CD4-positive, alpha-beta T cell treated with Interleukin-17A for 1 hour (primary cell): ENCODE results near the gene PDLIM3.
"Not testable (repeated sequence)": the region's sequence is repeated elsewhere in the genome, so short reads cannot be mapped to it uniquely, and the experiment has no call there.

Experiments used
- DNase-seq: peaks from one replicate; pipeline ENCODE4 v3.0.0-alpha.2; 2020

Gene PDLIM3

DNA sequence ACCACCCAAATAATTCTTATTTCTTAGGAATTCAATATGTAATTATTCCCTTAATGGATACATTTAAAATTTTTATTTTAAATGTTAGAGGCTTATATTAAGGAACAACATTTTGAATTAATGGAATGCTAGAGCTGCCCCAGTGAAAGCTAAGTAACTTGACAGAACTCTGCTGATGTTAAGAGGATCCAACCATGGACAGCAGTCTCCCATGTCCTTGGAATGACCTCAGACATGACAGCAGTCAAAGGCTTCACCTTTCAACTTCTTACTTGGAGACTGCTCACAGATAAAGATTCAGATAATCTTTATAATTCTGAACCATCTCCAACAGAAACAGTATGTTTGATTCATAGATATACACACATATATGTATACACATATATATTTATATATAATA, 17.2 kb downstream of the PDLIM3 start:
- DNase-seq: no peak

- no peak for DNase-seq
These were observed 20.1 kb downstream of the PDLIM3 start for GRCh38 chr4:185515248-185515647.

DNA sequence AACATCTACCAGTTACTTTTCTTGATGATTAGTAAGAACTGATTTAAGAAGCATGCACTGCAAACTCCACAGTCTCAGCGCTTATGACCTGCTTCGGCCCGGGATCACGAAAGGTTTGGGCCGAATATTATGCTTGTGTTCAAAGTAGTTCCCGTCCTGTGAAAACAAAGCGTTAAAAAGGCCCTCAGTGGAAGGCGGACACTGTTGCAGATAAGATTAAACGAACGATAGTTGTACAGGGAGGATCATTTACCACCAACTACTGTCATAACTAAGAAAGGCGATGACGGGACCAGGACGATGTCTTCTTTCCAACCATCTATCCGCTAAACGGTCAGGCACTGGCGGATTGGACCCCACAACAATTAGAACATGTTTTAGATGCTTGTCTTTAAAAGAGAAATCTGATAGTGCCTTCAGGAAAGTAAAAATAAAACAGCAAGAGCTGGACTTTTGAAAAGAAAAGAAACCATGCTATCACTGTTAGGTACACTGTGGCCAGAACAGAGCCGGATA, 21.1 kb downstream of the PDLIM3 start:
- no peak for DNase-seq

- peak; percentile 27 for DNase-seq
These were observed 21.7 kb downstream of the PDLIM3 start for GRCh38 chr4:185513489-185514181.

- DNase-seq: no peak
These were observed 22.8 kb downstream of the PDLIM3 start for GRCh38 chr4:185512516-185512915.

- DNase-seq: not testable (repeated sequence)
These were observed 24.1 kb downstream of the PDLIM3 start for GRCh38 chr4:185511243-185511642.

GRCh38 chr4:185510806-185511205, 24.5 kb downstream of the PDLIM3 start:
- no peak for DNase-seq

DNA sequence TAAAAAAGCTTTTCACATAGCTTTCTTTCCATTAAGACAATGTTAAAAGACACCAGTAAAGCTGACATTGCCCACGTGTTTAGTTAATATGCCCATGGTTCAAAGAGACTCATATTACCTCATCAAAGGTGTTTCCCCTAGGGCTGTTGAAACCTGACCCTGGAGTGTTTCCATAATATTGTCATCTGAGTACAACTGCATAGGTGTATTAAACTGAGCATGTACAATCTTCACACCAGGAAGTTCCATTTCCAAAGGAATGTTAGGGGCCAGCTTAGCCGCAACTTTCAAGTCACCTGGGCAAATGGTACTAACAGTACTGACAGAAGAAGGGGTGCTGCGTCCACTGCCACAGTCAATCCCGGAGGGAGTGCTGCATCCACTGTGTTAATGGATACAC, 27.1 kb downstream of the PDLIM3 start:
- DNase-seq: no peak

DNA sequence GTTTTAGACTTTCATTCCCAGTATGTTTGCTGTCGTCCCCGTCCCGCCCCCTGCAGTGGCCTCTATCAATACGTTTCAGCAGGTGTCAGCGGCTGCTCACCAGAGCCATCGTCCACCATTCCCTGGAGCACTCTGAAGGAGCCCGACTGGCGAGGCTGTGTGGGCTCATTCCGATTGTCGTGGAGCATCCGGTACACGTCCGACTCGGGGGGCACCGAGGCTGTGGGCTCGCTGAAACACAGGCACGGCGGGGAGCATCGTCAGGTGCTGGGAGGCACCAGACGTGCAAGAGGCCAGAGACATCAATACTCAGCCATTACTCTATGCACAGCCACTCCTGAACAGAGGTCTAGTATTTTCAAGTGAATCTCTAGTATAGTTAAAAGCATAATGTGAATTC, 28.9 kb downstream of the PDLIM3 start:
- no peak for DNase-seq

DNA sequence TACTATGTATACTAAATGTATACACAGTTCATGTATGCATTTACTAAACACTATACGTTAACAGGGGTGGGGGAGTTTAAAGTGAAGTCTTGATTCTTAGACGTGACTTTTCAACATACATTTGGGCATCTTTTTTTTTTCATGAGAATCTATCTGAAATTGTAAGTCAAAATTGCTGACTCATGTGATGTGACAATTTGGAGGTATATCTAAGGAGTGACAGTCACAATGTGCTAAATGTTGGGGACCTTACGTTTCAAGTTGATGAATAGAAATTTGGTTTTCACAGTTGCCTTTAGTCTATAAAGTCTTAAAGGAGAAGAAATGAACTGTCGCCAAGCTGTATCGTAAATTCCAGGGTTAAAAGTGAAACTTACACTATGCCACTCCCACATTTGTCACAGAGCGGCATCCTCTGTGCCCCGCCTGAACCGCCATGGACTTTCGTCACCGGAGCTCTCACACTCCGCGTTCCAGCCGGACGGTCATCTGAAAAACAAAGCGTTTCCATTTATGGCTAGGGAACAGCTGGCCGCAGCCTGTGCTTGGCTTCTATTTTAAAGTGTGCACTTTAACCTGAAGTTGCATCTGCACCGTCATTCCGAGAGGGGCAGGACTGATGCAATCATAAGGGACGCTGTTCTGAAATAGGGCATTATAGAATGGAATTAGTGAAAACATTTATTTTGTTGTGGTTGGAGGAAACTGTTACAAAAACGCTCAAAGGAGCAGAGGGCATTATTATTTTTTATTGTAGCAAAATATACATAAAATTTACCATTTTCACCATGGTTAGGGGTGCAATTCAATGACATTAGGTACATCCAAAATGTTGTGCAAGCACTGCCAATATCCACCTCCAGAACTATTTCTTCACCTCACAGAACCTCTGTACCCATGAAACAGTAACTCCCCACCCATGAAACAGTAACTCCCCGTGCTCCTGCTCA, 30.9 kb downstream of the PDLIM3 start:
- no peak for DNase-seq

DNA sequence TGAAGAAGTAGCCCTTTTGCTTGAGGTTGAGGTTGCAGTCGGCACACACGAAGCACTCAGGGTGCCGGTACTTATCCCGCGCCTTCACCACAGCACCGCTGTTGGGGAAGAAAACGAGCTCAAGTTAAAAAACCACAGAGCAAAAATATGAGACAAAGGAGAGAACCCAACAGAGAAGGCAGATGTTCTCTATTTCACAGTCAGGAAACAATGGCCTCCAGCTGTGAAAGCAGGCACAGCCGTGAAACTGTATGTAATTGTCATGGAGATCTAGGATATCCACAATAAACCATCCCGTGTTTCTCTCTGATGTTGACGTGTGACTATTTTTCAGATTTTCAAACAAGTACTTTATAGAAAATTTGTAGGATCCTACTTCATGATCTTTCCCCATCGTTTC, 32.9 kb downstream of the PDLIM3 start:
- no peak for DNase-seq

DNA sequence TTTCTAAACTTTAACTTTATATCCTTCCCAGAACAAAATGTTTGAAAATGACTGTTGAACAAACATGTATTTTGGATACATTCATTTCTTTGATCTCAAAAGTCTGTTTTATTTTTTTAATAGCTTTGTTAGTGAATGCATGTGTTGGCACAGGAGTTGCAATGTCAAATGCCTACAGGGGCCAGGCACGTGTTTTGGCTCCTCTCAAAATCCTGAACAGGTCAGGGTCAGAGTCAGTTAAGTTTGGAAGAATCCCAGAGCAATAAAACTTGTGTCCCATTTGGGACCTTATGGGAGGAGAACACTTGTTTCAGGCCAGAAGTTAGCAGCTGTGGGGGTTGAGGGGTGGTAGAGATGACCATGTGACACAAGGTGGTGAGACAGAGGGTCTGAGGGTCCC, 34.7 kb downstream of the PDLIM3 start:
- DNase-seq: no peak

DNA sequence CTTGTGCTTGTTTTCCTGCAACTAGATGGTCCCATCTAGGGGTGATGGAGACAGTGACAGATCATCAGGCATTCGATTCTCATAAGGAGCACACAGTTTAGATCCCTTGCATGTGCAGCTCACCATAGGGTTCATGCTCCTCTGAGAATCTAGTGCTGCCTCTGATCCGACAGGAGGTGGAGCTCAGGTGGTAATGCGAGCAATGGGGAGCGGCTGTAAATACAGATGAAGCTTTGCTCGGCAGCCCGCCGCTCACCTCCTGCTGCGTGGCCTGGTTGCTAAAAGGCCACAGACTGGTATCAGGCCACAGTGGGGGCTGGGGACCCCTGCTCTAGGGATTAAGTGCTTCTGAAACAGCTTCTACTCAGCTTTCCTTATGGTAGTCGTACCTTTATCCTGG, 35.3 kb downstream of the PDLIM3 start:
- no peak for DNase-seq

DNA sequence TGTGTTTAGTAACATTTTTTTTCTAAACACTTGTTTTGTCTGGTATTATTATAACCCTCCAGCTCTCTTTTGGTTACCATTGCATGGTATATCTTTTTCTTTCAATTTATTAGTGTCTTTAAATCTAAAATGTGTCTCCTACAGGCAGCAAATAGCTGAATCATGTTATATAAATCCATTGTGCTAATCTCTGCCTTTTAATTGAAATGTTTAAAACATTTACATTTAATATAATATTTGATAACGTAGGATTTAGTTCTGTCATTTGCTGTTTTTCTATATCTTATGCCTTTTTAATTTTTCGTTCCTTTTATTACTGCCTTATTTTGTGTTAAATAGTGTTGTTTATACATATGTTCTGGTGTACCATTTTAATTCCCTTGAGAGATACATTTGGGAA, 46.7 kb downstream of the PDLIM3 start:
- no peak for DNase-seq

- no peak for DNase-seq
These were observed 53.9 kb downstream of the PDLIM3 start for GRCh38 chr4:185481401-185481800.

DNA sequence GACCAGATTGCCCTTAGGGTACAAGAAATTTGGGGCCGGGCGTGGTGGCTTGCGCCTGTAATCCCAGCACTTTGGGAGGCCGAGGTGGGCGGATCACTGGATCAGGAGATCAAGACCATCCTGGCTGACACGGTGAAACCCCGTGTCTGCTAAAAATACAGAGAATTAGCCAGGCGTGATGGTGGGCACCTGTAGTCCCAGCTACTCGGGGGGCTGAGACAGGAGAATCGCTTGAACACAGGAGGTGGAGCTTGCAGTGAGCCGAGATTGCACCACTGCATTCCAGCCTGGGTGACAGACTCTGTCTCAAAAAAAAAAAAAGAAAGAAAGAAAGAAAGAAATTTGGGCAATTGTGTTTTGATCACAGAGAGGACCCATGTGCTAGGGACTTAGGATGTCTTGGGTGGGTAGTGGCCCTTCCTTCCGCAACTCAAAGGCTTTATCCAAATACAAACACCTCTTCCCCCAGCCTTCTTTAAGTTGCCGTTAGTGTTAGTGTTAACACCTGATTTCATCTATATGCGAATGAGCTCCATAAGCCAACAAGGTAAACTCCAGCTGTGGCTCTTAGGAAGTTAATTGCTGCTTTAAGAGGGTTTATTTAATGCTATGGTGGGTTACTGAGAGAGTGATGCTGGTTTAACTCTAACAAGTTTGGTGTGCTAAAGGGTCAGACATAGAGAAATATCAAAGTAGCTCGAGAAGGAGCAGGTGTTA, 55.1 kb downstream of the PDLIM3 start:
- no peak for DNase-seq

- DNase-seq: no peak
These were observed 55.8 kb downstream of the PDLIM3 start for GRCh38 chr4:185479507-185479971.

GRCh38 chr4:185473247-185473646, 62.1 kb downstream of the PDLIM3 start:
- DNase-seq: no peak

DNA sequence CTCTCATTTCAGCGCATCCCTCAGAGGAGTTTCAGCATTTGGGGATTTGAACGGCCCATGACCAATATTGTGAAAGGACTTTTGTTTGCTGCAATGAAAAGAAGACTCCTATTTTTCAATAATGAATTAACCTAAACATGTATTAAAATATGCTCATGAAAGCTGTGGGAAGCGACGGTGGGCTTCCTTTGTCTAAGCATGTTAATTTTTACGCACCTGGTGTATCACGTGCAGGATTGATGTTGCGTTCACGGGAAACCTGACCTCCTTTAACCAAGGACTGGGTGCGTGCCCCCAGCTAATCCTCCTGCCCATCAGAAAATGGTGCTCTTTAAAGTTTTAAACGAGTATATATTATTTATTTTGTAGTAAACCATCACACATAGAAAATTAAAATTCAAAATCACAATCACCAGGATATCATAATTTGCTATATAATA, 63.2 kb downstream of the PDLIM3 start:
- no peak for DNase-seq

DNA sequence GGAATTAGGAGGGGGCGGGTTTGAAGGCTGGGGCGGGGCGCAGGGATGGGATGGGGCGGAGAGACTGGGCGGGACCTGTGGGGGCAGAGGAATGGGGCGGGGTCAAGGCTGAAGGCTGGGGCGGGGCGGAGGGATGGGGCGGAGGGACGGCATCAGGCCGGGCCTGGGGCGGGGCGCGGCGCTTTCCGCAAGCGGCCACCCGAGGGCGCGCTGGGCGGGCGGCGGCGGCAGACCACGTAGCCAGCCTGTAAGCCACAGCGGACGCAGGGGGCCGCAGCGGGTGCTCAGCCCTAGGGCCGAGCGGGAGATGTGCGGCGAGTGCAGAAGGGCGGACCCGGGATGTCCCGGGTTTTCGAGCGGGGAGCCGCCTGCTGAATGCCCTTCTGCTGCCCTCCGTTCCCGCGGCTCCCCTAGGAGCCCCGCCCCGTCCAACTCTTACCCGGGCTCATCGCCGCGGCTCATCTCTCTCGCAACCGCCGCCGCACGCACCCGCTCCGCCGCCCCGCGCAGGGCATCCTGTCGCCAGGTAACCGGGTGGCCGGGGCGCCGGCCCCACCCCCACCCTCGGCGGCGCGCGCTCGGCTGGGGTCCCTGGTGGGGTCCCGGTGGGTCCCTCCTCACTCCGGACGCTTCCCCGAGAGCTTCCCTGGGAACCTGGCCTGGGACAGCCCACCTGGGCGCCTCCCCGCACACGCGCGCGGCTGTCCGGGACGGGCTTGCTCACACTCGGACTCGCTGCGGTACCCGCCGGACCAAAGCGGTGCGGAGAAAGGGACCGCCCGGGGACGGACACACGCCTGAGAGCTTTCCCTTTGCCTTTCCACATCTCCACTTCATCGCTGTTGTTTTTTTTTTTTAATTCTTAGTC, 63.8 kb downstream of the PDLIM3 start, which contains the start of gene CCDC110:
Gene CCDC110, minus strand, starts transcription at position 499 of the 868 bp plus-strand sequence. Its CDS starts 50 bp downstream, at position 449.
- DNase-seq: peak; percentile 90

DNA sequence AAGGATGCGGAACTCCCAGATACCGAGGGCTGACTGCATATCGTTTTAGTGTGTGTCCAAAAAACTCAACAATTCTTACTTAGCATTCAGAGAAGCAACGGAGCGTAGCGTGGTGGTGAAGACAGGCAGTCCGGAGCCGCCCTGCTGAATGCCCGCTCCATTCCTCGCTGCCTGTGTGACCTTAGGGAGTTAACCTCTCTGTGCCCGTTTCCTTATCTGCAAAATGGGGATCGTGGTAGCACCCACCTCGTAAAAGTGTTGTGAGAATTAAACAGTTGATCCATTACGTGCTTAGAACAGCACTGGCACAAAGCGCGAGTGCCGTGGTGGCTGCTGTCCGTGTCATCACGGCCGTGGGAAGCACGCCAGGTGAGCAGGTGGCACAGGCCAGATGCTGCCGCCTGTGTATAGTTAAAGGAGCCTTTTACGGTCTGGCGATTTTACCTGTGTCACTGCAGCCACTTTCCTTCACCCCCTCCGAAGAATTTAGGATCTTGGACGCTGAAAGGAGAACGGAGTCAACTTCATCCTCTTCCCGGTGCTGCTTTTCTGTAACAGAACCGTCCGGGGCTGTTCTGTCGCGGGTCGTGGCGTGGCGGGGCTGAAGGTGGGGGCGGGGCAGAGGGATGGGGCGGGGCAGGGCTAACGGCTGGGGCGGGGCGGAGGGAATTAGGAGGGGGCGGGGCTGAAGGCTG, 64.7 kb downstream of the PDLIM3 start:
- DNase-seq: peak; percentile 60
